ENCODE results near the gene MBL2.

DNA sequence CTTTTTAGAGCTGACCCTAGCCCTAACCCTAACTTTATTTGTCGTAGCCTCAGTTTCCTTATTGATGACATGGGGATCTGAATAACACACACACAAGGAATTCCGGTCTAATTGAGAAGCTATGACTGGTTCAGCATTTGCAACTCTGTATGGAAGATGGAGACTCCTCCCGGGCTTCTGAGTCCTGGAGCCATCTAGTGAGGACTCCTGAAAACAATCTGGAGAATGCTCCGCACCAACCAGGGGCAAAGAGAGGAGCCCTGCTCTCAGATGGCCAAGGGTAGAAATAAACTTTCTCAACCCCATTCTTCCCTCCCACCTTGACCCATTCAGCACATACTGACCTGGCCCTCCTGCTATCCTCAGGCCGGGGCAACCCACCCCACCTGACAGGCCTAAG, 26.4 kb downstream of the MBL2 start:
- TF ChIP-seq, protein P1, sequence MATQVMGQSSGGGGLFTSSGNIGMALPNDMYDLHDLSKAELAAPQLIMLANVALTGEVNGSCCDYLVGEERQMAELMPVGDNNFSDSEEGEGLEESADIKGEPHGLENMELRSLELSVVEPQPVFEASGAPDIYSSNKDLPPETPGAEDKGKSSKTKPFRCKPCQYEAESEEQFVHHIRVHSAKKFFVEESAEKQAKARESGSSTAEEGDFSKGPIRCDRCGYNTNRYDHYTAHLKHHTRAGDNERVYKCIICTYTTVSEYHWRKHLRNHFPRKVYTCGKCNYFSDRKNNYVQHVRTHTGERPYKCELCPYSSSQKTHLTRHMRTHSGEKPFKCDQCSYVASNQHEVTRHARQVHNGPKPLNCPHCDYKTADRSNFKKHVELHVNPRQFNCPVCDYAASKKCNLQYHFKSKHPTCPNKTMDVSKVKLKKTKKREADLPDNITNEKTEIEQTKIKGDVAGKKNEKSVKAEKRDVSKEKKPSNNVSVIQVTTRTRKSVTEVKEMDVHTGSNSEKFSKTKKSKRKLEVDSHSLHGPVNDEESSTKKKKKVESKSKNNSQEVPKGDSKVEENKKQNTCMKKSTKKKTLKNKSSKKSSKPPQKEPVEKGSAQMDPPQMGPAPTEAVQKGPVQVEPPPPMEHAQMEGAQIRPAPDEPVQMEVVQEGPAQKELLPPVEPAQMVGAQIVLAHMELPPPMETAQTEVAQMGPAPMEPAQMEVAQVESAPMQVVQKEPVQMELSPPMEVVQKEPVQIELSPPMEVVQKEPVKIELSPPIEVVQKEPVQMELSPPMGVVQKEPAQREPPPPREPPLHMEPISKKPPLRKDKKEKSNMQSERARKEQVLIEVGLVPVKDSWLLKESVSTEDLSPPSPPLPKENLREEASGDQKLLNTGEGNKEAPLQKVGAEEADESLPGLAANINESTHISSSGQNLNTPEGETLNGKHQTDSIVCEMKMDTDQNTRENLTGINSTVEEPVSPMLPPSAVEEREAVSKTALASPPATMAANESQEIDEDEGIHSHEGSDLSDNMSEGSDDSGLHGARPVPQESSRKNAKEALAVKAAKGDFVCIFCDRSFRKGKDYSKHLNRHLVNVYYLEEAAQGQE (IDR thresholded peaks at IDR 0.05; ENCODE audit: insufficient replicate concordance, low read depth): no peak
- TF ChIP-seq, protein P2, sequence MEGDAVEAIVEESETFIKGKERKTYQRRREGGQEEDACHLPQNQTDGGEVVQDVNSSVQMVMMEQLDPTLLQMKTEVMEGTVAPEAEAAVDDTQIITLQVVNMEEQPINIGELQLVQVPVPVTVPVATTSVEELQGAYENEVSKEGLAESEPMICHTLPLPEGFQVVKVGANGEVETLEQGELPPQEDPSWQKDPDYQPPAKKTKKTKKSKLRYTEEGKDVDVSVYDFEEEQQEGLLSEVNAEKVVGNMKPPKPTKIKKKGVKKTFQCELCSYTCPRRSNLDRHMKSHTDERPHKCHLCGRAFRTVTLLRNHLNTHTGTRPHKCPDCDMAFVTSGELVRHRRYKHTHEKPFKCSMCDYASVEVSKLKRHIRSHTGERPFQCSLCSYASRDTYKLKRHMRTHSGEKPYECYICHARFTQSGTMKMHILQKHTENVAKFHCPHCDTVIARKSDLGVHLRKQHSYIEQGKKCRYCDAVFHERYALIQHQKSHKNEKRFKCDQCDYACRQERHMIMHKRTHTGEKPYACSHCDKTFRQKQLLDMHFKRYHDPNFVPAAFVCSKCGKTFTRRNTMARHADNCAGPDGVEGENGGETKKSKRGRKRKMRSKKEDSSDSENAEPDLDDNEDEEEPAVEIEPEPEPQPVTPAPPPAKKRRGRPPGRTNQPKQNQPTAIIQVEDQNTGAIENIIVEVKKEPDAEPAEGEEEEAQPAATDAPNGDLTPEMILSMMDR (IDR thresholded peaks at IDR 0.05; ENCODE audit: insufficient read depth, low read length): no peak
- TF ChIP-seq POLR2AphosphoS5 (IDR thresholded peaks at IDR 0.05; ENCODE audit: low read depth): no peak
